Panc1 (cell line): Measurements from ENCODE around the gene UPF2.

Source experiments
- CTCF ChIP-seq: fragments of 450-650 bp; IDR thresholded peaks from 2 replicates; pipeline ENCODE4 v1.5.1; 2017; ENCODE audit warnings: mild to moderate bottlenecking
- POLR2AphosphoS5 ChIP-seq: IDR thresholded peaks from 2 replicates; pipeline ENCODE4 v1.6.1; 2012; ENCODE audit warnings: mild to moderate bottlenecking, low read depth, low read length, moderate library complexity
- SIN3A ChIP-seq: IDR thresholded peaks from 2 replicates; pipeline ENCODE4 v1.6.1; 2012; ENCODE audit warnings: low read depth, mild to moderate bottlenecking, low read length, moderate library complexity, borderline replicate concordance; ENCODE audit not compliant: insufficient read depth

GRCh38 chr10:11876805-11877590, 165.6 kb downstream of the UPF2 start:
- no peak for TF ChIP-seq CTCF
- TF ChIP-seq POLR2AphosphoS5: no peak
- no peak for TF ChIP-seq SIN3A
